Left lung (tissue), 10 donors: ENCODE measurements around the gene LY6G5C. TPM values are rescaled to one million over a fixed set of nuclear protein-coding genes. Genes with fewer than 3 reads are reported as not detected.
A peak's percentile ranks its signal among the peaks of the same experiment; 100 is the strongest.

Experiments used
- ATAC-seq: fragments of 200-7000 bp; cut with Tn5 transposase; one replicate; pipeline ENCODE4 v1.9.1; 2020; ENCODE audit warnings: moderate library complexity
- DNase-seq, 4 donors: peaks; one replicate each; pipeline ENCODE4 v3.0.0-alpha.2; 2013 to 2020
- H3K27ac ChIP-seq, 2 donors: fragments of 200-600 bp; sonication (generic) in 1 of 2; one replicate each; pipeline versions ENCODE4 v1.5.0 to v1.8.0; 2020 to 2021
- H3K27me3 ChIP-seq, 2 donors: fragments of 200-600 bp; sonication (generic) in 1 of 2; one replicate each; pipeline versions ENCODE4 v1.5.0 to v1.8.0; 2020 to 2021
- H3K36me3 ChIP-seq, 2 donors: fragments of 200-600 bp; sonication (generic) in 1 of 2; one replicate each; pipeline versions ENCODE4 v1.5.0 to v1.8.0; 2020 to 2021
- H3K4me1 ChIP-seq, 2 donors: fragments of 200-600 bp; one replicate each; pipeline ENCODE4 v1.8.0; 2021
- H3K4me3 ChIP-seq, 2 donors: fragments of 200-600 bp; sonication (generic) in 1 of 2; one replicate each; pipeline versions ENCODE4 v1.5.0 to v1.8.0; 2020 to 2021; ENCODE audit warnings: mild to moderate bottlenecking in 1 of 2
- H3K9me3 ChIP-seq, 2 donors: fragments of 200-600 bp; sonication (generic) in 1 of 2; one replicate each; pipeline versions ENCODE4 v1.5.0 to v1.8.0; 2020 to 2021
- CTCF ChIP-seq, 2 donors: fragments of 200-600 bp; sonication (generic) in 1 of 2; IDR thresholded peaks; one replicate each; pipeline versions ENCODE4 v1.5.0 to v1.8.0; 2021; ENCODE audit warnings: antibody characterized with exemption in 2 of 2
- intact Hi-C, 2 donors: fragments of 100-400 bp; cut with DNase I; formaldehyde crosslinking; loops; one replicate each; pipeline versions ENCODE4 v1.11.2 to v1.14.2; 2022
- polyA plus RNA-seq, 6 donors: library from polyadenylated mRNA; unstranded; fragments of 120-200 nt; gene quantifications; one replicate each; pipeline ENCODE4 v1.2.1, GENCODE V29; 2013; ENCODE audit not compliant: insufficient read length in 6 of 6
- total RNA-seq, 2 donors: library from RNA; stranded (reverse); fragmentation: NEBNext Ultra II Directional; extraction: Animal tissue kit (Norgen Biotek cat#: 25700); gene quantifications; one replicate each; pipeline ENCODE4 v1.2.1, GENCODE V29; 2021
- donor health status: DM: no; HTN: yes; CAD: no.
- donor health status: DM: no; HTN: no; CAD: no.

The LY6G5C gene
- total and polyA plus RNA-seq, 8 donors, result 2.9 to 6.3 (median 3.7) TPM

GRCh38 chr6:31692353-31692752 lies 11.5 kb upstream of the LY6G5C start:
- intact Hi-C loops, result no loop called here
- H3K4me3 ChIP-seq, result no peak overlapping the region
- H3K9me3 ChIP-seq, result no peaks in the 10 kb centered on the region
- no peak overlapping the region for H3K27ac ChIP-seq
- TF ChIP-seq CTCF (IDR thresholded peaks at IDR 0.05), result no peak
- no peaks in the 10 kb centered on the region for H3K27me3 ChIP-seq
- H3K36me3 ChIP-seq, result peaks cover 0 to 97% of the 10 kb centered on the region in 2 donors
- no peak for ATAC-seq
- no peak for DNase-seq
- no peaks in the 10 kb centered on the region for H3K4me1 ChIP-seq

DNA sequence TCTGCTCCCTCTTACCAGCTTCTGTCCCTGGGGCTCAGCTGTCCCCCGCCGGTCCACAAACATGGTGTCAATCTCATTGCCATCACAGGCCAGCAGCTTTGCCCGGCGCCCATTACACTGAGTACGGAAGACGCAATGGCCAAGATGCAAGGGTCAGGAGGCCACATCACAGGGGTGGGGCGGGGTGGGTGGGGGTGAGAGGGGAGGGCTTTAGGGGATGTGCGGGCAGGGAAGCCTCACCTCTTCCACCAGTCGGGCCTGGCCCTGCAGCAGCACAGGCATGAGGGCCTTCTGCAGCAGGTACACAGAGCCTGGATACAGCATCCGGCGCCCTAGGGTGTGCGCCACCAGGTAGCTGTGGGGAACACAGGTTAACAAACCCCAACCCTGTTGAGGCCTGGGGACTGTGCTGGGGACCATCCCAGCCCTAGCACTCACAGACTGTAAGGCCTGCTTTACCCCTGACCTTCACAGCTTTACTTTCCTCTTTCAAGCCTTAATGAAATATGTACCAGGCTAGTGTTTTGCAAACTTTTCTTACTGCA lies 10.8 kb upstream of the LY6G5C start:
- no peaks in the 10 kb centered on the region for H3K9me3 ChIP-seq
- no peak for TF ChIP-seq CTCF (IDR thresholded peaks at IDR 0.05)
- no peak for DNase-seq
- H3K4me1 ChIP-seq, result no peaks in the 10 kb centered on the region
- H3K27me3 ChIP-seq, result no peaks in the 10 kb centered on the region
- intact Hi-C loops, result no loop called here
- no peak for ATAC-seq
- H3K4me3 ChIP-seq, result no peak overlapping the region
- H3K36me3 ChIP-seq, result peaks cover 0 to 100% of the 10 kb centered on the region in 2 donors
- H3K27ac ChIP-seq, result no peak overlapping the region

- Histone ChIP-seq H3K27me3 (no peaks in the 10 kb centered on the region), H3K4me3 (no peak overlapping the region), H3K36me3 (peaks cover 0 to 100% of the 10 kb centered on the region in 2 donors), H3K9me3 (no peaks in the 10 kb centered on the region), H3K27ac (no peak overlapping the region), H3K4me1 (no peaks in the 10 kb centered on the region)
- intact Hi-C loops, result no loop called here
- ATAC-seq (no peak), DNase-seq (no peak)
- TF ChIP-seq CTCF (IDR thresholded peaks at IDR 0.05), result no peak
Observed at GRCh38 chr6:31691078-31691463, 10.2 kb upstream of the LY6G5C start.

DNA sequence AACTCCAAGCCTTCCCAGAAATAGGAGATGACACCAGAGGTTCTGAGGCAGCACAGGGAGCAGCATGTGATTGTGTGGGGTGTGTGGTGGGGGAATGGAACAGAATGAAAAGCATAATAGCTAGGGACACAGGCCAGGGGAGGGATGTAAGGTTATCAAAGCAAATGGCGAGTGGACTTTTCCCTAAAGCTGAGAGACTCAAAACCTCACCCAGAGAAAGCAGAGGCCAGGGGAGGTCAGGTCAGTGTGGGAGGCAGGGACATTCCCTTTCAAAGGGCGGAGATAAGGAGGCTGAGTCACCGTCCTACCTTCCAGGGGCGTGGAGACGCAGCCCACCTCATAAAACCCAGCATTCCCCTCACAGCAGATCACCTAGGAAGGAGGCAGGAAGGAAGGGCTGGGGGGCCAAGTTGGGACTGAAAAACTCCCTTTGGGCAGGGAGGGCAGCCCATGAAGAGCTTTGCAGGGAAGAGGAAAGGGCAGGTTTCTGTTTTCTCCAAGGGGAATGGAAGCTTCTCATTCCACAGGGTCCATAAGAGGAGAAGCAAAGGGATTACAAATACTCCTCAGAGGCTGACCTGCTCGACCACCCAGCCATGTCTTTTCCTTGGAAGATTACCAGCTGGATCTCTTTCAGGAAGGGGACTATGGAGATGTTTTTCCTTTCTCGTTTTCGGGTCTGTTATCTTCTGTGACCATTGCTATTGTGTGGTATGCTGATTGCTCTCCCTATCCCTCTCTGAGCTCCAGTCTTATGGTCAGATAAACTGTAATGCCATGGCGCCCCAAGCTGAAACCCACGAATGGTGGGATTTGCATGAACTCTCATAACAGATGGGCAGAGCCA lies 9.6 kb upstream of the LY6G5C start:
- Histone ChIP-seq H3K4me1 (no peaks in the 10 kb centered on the region), H3K4me3 (no peak overlapping the region), H3K27me3 (no peaks in the 10 kb centered on the region), H3K36me3 (peaks cover 0 to 100% of the 10 kb centered on the region in 2 donors), H3K27ac (no peak overlapping the region), H3K9me3 (no peaks in the 10 kb centered on the region)
- intact Hi-C loops, result no loop called here
- no peak for TF ChIP-seq CTCF (IDR thresholded peaks at IDR 0.05)
- no peak for DNase-seq
- peak; percentile 25 for ATAC-seq

- peaks cover 0 to 100% of the 10 kb centered on the region in 2 donors for H3K36me3 ChIP-seq
- H3K4me1 ChIP-seq, result no peaks in the 10 kb centered on the region
- H3K9me3 ChIP-seq, result no peaks in the 10 kb centered on the region
- ATAC-seq (no peak), DNase-seq (no peak)
- H3K27me3 ChIP-seq, result no peaks in the 10 kb centered on the region
- intact Hi-C loops, result no loop called here
- H3K4me3 ChIP-seq, result no peak overlapping the region
- no peak overlapping the region for H3K27ac ChIP-seq
- TF ChIP-seq CTCF (IDR thresholded peaks at IDR 0.05), result no peak
Observed at GRCh38 chr6:31689249-31690110, 8.6 kb upstream of the LY6G5C start.
